Stomach (tissue), 4 donors: ENCODE results near the gene NAT9.

Experiments used
- EP300 ChIP-seq: sonication (generic); formaldehyde crosslinking; IDR thresholded peaks from one replicate; pipeline ENCODE4 v1.6.1; 2017; ENCODE audit warnings: antibody characterized with exemption
- POLR2A ChIP-seq, 4 donors: fragments of 450-650 bp; IDR thresholded peaks; one replicate each; pipeline ENCODE4 v1.6.1; 2016; ENCODE audit warnings: antibody characterized with exemption in 4 of 4, control low read depth in 2 of 4, mild to moderate bottlenecking in 1 of 4, moderate library complexity in 1 of 4
- TF ChIP-seq, protein P1 (sequence below), 7 experiments: fragments of 450-650 bp in 4 of 7; fragments of 200-600 bp in 3 of 7; sonication (generic) in 3 of 7; IDR thresholded peaks; one replicate each; pipeline ENCODE4 v1.5.1; 2016 to 2019; ENCODE audit warnings: antibody characterized with exemption in 7 of 7, control low read depth in 2 of 7, mild to moderate bottlenecking in 1 of 7

GRCh38 chr17:74795327-74796020, 19.3 kb upstream of the NAT9 start:
- TF ChIP-seq, protein P1, sequence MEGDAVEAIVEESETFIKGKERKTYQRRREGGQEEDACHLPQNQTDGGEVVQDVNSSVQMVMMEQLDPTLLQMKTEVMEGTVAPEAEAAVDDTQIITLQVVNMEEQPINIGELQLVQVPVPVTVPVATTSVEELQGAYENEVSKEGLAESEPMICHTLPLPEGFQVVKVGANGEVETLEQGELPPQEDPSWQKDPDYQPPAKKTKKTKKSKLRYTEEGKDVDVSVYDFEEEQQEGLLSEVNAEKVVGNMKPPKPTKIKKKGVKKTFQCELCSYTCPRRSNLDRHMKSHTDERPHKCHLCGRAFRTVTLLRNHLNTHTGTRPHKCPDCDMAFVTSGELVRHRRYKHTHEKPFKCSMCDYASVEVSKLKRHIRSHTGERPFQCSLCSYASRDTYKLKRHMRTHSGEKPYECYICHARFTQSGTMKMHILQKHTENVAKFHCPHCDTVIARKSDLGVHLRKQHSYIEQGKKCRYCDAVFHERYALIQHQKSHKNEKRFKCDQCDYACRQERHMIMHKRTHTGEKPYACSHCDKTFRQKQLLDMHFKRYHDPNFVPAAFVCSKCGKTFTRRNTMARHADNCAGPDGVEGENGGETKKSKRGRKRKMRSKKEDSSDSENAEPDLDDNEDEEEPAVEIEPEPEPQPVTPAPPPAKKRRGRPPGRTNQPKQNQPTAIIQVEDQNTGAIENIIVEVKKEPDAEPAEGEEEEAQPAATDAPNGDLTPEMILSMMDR (IDR thresholded peaks at IDR 0.05) = no peak
- no peak for TF ChIP-seq POLR2A (IDR thresholded peaks at IDR 0.05)
- TF ChIP-seq EP300 = no peak
